ENCODE results near the gene AGPAT1.

DNA sequence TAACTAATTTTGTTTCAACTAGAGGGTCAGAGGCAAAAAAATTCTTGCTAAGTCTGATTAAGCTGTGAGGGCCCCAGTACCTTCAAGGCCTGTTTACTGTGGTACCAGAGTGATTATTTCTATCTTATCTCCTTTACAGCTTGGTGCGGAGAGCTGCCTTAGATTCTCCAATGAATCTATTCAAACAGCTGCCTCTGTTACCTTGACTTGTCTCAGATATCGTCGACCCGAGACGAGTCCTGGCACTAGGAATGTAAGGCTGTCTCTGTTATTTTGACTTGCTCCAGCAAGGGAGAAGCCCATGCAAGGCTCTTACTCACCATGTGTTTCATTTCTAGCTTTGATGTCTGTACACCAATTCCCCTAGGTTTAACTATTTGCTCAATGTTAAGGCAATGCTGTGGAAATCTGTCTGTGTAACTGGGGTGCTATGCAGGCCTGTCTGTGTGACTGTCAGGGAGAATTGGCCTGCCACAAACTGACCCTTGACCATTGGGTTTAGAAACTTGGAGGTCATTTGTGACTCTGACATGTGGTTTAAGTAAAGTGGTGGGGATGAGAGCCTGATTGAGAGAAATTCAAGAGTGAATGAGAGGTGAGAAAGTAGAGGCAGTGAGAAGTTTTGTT is 35.4 kb downstream of the AGPAT1 start:
- TF ChIP-seq, protein P1, sequence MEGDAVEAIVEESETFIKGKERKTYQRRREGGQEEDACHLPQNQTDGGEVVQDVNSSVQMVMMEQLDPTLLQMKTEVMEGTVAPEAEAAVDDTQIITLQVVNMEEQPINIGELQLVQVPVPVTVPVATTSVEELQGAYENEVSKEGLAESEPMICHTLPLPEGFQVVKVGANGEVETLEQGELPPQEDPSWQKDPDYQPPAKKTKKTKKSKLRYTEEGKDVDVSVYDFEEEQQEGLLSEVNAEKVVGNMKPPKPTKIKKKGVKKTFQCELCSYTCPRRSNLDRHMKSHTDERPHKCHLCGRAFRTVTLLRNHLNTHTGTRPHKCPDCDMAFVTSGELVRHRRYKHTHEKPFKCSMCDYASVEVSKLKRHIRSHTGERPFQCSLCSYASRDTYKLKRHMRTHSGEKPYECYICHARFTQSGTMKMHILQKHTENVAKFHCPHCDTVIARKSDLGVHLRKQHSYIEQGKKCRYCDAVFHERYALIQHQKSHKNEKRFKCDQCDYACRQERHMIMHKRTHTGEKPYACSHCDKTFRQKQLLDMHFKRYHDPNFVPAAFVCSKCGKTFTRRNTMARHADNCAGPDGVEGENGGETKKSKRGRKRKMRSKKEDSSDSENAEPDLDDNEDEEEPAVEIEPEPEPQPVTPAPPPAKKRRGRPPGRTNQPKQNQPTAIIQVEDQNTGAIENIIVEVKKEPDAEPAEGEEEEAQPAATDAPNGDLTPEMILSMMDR (IDR thresholded peaks at IDR 0.05 in 8 of 11, conservative IDR thresholded peaks at IDR 0.05 in 3 of 11) = no peak
- TF ChIP-seq POLR2A (IDR thresholded peaks at IDR 0.05) = no peak

Measured in spleen (tissue), 7 donors.